ENCODE data around the gene BMI1. TPM values are rescaled to one million over a fixed set of nuclear protein-coding genes. Genes with fewer than 3 reads are reported as not detected.
"Not testable (repeated sequence)": the region's sequence is repeated elsewhere in the genome, so short reads cannot be mapped to it uniquely, and the experiment has no call there.

BMI1 gene
- total and polyA plus RNA-seq, 8 donors: 10.6 to 33.9 (median 22.0) TPM

GRCh38 chr10:22346096-22346661 lies 25.3 kb downstream of the BMI1 start:
- Histone ChIP-seq H3K4me1 (peaks cover 0 to 4% (median 0%) of the 10 kb centered on the region in 3 donors), H3K36me3 (no peaks in the 10 kb centered on the region), H3K27ac (no peak overlapping the region), H3K9me3 (no peaks in the 10 kb centered on the region), H3K27me3 (peaks cover 0 to 64% (median 38%) of the 10 kb centered on the region in 4 donors), H3K4me3 (no peak overlapping the region)
- FAIRE-seq (no peak), ATAC-seq (no peak), DNase-seq (no peak)
- WGBS, 2 donors: 40 to 43% methylated on average over 8 of the region's 8 CpGs
- no peak for TF ChIP-seq CTCF (IDR thresholded peaks at IDR 0.05)
- intact Hi-C loops (cut with DNase I): no loop called here

GRCh38 chr10:22349755-22350154 lies 28.9 kb downstream of the BMI1 start:
- H3K27me3 ChIP-seq: peaks cover 0 to 32% (median 13%) of the 10 kb centered on the region in 4 donors
- DNase-seq (no peak), ATAC-seq (no peak), FAIRE-seq (no peak)
- no peaks in the 10 kb centered on the region for H3K4me1 ChIP-seq
- TF ChIP-seq CTCF (IDR thresholded peaks at IDR 0.05): no peak
- no peak overlapping the region for H3K27ac ChIP-seq
- WGBS, 2 donors: 88 to 97% methylated on average over 1 of the region's 1 CpG
- intact Hi-C loops (cut with DNase I): no loop called here
- no peaks in the 10 kb centered on the region for H3K36me3 ChIP-seq
- H3K4me3 ChIP-seq: no peak overlapping the region
- H3K9me3 ChIP-seq: no peaks in the 10 kb centered on the region

GRCh38 chr10:22351131-22351703 lies 30.3 kb downstream of the BMI1 start:
- WGBS, 2 donors: 90 to 96% methylated on average over 5 of the region's 5 CpGs
- no peak for FAIRE-seq
- H3K27me3 ChIP-seq: peaks cover 0 to 19% (median 7%) of the 10 kb centered on the region in 4 donors

GRCh38 chr10:22356324-22356873 lies 35.5 kb downstream of the BMI1 start:
- intact Hi-C loops (cut with DNase I): no loop called here
- Histone ChIP-seq H3K27ac (no peak overlapping the region), H3K4me3 (no peak overlapping the region), H3K27me3 (no peaks in the 10 kb centered on the region), H3K36me3 (no peaks in the 10 kb centered on the region), H3K4me1 (no peaks in the 10 kb centered on the region), H3K9me3 (no peaks in the 10 kb centered on the region)
- no peak for FAIRE-seq
- 82 to 88% methylated on average over 4 of the region's 4 CpGs for WGBS, 2 donors
- no peak for TF ChIP-seq CTCF (IDR thresholded peaks at IDR 0.05)
- DNase-seq: no peak
- ATAC-seq: no peak

More at GRCh38 chr10:22351131-22351703, 30.3 kb downstream of the BMI1 start:
- no peak overlapping the region for H3K4me3 ChIP-seq
- no peaks in the 10 kb centered on the region for H3K9me3 ChIP-seq
- no peaks in the 10 kb centered on the region for H3K4me1 ChIP-seq
- ATAC-seq (no peak), DNase-seq (no peak)
- no peak overlapping the region for H3K27ac ChIP-seq
- intact Hi-C loops (cut with DNase I): no loop called here
- H3K36me3 ChIP-seq: no peaks in the 10 kb centered on the region
- no peak for TF ChIP-seq CTCF (IDR thresholded peaks at IDR 0.05)

GRCh38 chr10:22357770-22358169 lies 36.9 kb downstream of the BMI1 start:
- WGBS, 2 donors: 84 to 95% methylated on average over 3 of the region's 4 CpGs

More at GRCh38 chr10:22357770-22358169, 36.9 kb downstream of the BMI1 start:
- DNase-seq; FAIRE-seq; H3K27me3 ChIP-seq; H3K4me1 ChIP-seq; H3K27ac ChIP-seq; intact Hi-C loops (cut with DNase I); H3K4me3 ChIP-seq; ATAC-seq; H3K9me3 ChIP-seq; H3K36me3 ChIP-seq: not testable (repeated sequence)

All from pancreas (tissue), 10 donors.